Activated naive CD4-positive, alpha-beta T cell treated with Interleukin-2 at 50 U/mL for 16 hours (primary cell): ENCODE measurements around the gene TSPAN9.

Experiments
- DNase-seq: peaks from one replicate; pipeline ENCODE4 v3.0.0-alpha.2; 2020

Gene TSPAN9

GRCh38 chr12:3285570-3285969 lies 208.4 kb downstream of the TSPAN9 start:
- no peak for DNase-seq

DNA sequence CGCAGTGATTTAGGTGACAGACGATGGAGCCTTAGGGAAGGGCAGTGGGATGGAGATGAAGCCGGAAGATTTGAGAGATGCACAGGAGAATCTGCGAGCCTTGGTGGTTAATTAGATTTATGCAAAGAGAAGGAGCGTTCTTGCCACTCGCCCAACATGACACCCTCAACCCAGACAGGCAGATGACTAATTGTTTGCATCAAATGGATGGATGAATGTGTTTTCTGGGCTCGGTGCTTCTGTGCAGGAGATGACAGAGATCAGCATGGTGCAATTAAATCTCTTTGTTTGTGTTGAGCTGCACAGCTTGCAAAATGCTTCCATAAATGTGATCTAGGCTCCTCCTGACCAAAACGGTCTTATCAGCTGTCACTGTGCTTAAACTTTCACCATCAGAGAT lies 211.5 kb downstream of the TSPAN9 start:
- DNase-seq = no peak

DNA sequence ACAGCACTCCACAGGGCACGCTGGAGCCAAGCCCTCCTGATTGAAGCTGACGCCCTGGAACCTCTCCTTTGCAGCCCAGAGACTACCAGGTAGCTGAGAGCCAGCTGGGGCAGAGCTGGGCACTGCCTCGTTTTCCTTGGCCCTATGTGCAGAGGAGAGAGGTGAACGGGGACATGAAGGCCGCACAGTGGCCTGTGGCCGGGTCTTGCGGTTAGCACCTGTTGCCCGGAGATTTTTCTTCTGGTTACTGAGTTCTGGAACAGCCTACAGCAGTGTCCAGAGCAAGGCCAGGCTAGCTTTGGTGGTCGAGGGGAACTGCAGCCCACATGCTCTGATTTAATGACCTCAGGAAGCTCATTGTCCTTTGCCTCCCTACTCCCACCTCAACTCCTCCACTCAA lies 212.5 kb downstream of the TSPAN9 start:
- no peak for DNase-seq

DNA sequence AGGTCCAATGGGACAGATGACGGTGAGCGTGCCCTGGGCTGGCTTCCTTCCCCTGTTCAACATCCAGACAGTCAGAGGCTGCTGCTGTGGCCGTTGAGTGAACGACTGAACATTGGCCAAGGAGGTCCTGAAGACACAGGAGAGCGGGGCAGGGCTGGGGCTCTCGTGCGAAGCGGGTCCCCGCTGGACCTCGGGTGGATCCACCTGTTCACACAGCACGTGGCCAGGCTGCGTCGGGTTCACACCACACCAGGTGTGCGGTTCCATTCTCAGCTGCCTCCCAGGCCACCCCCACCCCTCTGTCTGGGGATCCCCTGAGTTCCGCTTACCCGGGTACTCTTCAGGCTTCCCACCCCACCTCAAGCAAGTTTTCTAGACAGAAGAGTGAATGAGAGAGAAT lies 214.8 kb downstream of the TSPAN9 start:
- DNase-seq = no peak

GRCh38 chr12:3292677-3293412 lies 215.7 kb downstream of the TSPAN9 start:
- DNase-seq = no peak

- DNase-seq = no peak
Measured at GRCh38 chr12:3293446-3294161, 216.4 kb downstream of the TSPAN9 start.

DNA sequence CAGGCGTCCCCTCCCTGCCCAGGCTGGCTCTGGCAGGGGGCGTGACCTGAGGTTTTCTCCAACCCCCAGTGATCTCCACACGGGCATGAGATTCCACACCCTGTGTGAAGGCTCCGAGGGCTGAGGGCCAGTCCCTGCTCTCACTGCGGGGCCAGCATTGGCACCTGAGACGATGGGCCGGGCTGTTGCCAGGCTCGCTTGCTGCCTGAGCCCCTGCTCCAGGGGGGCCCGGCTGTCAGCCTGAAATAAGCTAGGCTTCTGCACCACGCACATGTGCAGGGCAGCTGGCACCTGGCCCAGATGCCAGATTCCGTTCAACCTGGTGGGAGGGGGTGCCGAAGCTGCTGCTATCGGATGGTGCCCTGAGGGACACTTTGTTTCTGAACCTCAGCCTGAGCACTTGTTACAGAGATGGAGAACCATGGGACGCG lies 217.3 kb downstream of the TSPAN9 start:
- no peak for DNase-seq

DNA sequence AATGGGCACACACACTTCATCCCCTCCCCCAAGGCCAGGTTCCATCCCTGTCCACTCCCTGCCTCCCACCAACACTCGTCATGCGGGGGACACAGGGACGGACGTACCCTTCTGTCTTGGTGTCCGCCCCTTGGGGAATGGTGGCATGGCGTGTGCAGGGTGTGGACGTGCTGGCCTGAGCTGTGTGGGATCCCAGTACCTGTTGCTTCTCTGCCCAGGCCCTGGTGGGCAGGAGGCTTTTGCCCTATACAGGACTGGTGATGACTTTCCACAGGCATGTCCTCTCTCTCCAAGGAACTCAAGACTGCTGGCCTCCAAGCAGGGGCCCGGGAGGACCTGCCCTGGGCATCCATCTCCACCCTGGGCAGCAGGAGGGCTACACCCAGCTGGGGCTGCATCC lies 218.0 kb downstream of the TSPAN9 start:
- no peak for DNase-seq

- no peak for DNase-seq
Measured at GRCh38 chr12:3295646-3296408, 218.6 kb downstream of the TSPAN9 start.

GRCh38 chr12:3296409-3296701 lies 219.2 kb downstream of the TSPAN9 start:
- no peak for DNase-seq

DNA sequence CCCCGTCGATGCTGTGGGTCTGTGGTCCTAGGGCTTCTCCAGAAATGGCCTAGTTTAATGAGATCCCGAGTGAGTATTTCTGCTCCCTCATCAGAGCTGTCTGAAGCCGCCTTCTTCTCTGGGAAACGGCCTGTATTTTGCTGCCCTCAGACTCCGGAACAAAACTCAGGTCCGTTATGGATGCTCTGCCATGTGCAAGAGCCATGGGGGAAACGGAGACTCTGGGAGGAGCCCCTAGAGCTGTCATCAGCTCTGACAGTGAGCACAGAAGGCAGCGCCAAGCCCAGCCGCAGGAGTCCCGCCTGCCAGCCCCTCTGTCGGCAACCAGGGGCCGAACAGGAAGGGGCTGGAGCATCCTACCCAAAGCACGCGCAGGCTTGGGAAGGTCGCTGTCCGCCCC lies 221.4 kb downstream of the TSPAN9 start:
- DNase-seq = no peak

- peak; percentile 78 for DNase-seq
Measured at GRCh38 chr12:3299929-3300832, 223.0 kb downstream of the TSPAN9 start.

- DNase-seq = no peak
Measured at GRCh38 chr12:3300833-3301401, 223.7 kb downstream of the TSPAN9 start.

GRCh38 chr12:3302401-3303041 lies 225.3 kb downstream of the TSPAN9 start:
- no peak for DNase-seq

GRCh38 chr12:3303410-3304136 lies 226.4 kb downstream of the TSPAN9 start:
- DNase-seq = no peak

- DNase-seq = no peak
Measured at GRCh38 chr12:3304436-3305165, 227.4 kb downstream of the TSPAN9 start.

DNA sequence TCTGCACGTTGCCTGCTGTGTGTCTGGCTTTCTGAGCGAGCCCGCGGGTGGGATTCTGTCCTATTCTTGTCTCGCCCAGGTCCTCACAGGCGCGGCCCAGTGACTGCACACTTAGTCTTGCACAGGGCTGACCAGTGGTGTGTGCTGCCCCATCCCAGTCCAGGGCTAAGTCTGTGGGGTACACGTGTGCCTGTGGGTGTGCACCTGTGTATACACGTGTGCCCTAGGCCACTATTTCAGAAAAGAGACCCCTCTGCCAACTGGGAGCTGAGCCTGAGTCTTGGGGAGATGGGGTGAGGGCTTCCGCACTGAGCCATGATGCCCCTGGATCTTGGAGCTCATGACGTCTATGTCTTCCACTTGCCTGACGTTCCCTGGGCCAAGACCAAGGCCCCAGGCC lies 228.3 kb downstream of the TSPAN9 start:
- no peak for DNase-seq

- DNase-seq = no peak
Measured at GRCh38 chr12:3305904-3306619, 228.9 kb downstream of the TSPAN9 start.

DNA sequence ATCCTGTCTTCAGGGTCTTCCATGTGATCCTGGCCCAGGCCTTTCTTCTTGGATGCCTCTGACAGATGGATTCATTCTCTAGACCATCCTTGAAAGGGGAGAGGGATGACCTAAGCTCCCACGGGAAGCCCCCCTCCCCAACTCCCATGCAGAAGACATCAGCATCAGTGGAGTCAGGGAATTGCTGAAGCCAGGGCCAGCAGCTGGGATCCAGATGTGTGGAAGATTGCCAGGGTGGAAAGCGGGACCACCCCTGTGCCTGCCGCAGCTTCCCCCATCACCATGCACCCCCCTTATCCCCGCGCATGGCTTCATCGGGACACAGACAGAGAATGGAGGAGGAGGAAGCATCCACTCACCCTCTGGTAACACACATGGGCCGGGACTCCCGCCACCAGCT lies 230.2 kb downstream of the TSPAN9 start:
- DNase-seq = no peak

GRCh38 chr12:3308063-3308462 lies 230.9 kb downstream of the TSPAN9 start:
- no peak for DNase-seq
